HEK293 (cell line): Measurements from ENCODE around the gene SF3A1.

Experiments
- SCRT1 ChIP-seq: fragments of 450-650 bp; formaldehyde crosslinking; IDR thresholded peaks from 2 replicates; pipeline ENCODE4 v1.5.1; 2016; ENCODE audit warnings: missing biosample characterization, missing genetic modification characterization, borderline replicate concordance
- SP2 ChIP-seq: fragments of 450-650 bp; formaldehyde crosslinking; IDR thresholded peaks from 2 replicates; pipeline ENCODE4 v1.5.1; 2016; ENCODE audit warnings: missing biosample characterization, missing genetic modification characterization
- SP7 ChIP-seq: fragments of 450-650 bp; formaldehyde crosslinking; IDR thresholded peaks from 2 replicates; pipeline ENCODE4 v1.5.1; 2016; ENCODE audit warnings: missing biosample characterization, missing genetic modification characterization
- YY1 ChIP-seq: fragments of 450-650 bp; formaldehyde crosslinking; IDR thresholded peaks from 2 replicates; pipeline ENCODE4 v1.5.1; 2018; ENCODE audit warnings: missing biosample characterization, missing genetic modification characterization
- ZBTB20 ChIP-seq: fragments of 450-650 bp; formaldehyde crosslinking; IDR thresholded peaks from 2 replicates; pipeline ENCODE4 v1.5.1; 2016; ENCODE audit warnings: missing biosample characterization, missing genetic modification characterization
- ZBTB7A ChIP-seq: fragments of 450-650 bp; formaldehyde crosslinking; IDR thresholded peaks from 2 replicates; pipeline ENCODE4 v1.5.1; 2016; ENCODE audit warnings: low read depth, missing biosample characterization, missing genetic modification characterization
- ZNF2 ChIP-seq: fragments of 450-650 bp; formaldehyde crosslinking; IDR thresholded peaks from 2 replicates; pipeline ENCODE4 v1.5.1; 2016; ENCODE audit warnings: missing biosample characterization, missing genetic modification characterization
- ZNF248 ChIP-seq: fragments of 450-650 bp; formaldehyde crosslinking; IDR thresholded peaks from 2 replicates; pipeline ENCODE4 v1.5.1; 2017; ENCODE audit warnings: missing biosample characterization, missing genetic modification characterization
- ZNF335 ChIP-seq: fragments of 450-650 bp; formaldehyde crosslinking; conservative IDR thresholded peaks from 2 replicates; pipeline ENCODE4 v1.5.1; 2016; ENCODE audit warnings: missing biosample characterization, missing genetic modification characterization
- ZNF571 ChIP-seq: fragments of 450-650 bp; formaldehyde crosslinking; IDR thresholded peaks from 2 replicates; pipeline ENCODE4 v1.5.0; 2017; ENCODE audit warnings: missing biosample characterization, missing genetic modification characterization
- ZNF623 ChIP-seq: fragments of 450-650 bp; formaldehyde crosslinking; IDR thresholded peaks from 2 replicates; pipeline ENCODE4 v1.5.1; 2016; ENCODE audit warnings: missing biosample characterization, missing genetic modification characterization
- ZNF747 ChIP-seq: fragments of 450-650 bp; formaldehyde crosslinking; IDR thresholded peaks from 2 replicates; pipeline ENCODE4 v1.5.1; 2016; ENCODE audit warnings: missing biosample characterization, missing genetic modification characterization
- ZNF76 ChIP-seq: fragments of 450-650 bp; formaldehyde crosslinking; IDR thresholded peaks from 2 replicates; pipeline ENCODE4; 2016; ENCODE audit warnings: low read depth, missing biosample characterization, missing genetic modification characterization, borderline replicate concordance
- TF ChIP-seq, protein P1 (sequence below): fragments of 450-650 bp; formaldehyde crosslinking; conservative IDR thresholded peaks from 2 replicates; pipeline ENCODE4 v1.5.1; 2016; ENCODE audit warnings: low read depth, missing biosample characterization, missing genetic modification characterization
- TF ChIP-seq, protein P2 (sequence below): fragments of 450-650 bp; formaldehyde crosslinking; IDR thresholded peaks from 2 replicates; pipeline ENCODE4 v1.5.1; 2016; ENCODE audit warnings: missing biosample characterization, missing genetic modification characterization, low read depth
- TF ChIP-seq, protein P3 (sequence below): fragments of 450-650 bp; formaldehyde crosslinking; IDR thresholded peaks from 2 replicates; pipeline ENCODE4 v1.5.1; 2016; ENCODE audit warnings: missing biosample characterization, missing genetic modification characterization
- TF ChIP-seq, protein P4 (sequence below): fragments of 450-650 bp; formaldehyde crosslinking; IDR thresholded peaks from 2 replicates; pipeline ENCODE4 v1.5.1; 2016; ENCODE audit warnings: missing biosample characterization, missing genetic modification characterization
- TF ChIP-seq, protein P5 (sequence below): fragments of 450-650 bp; formaldehyde crosslinking; IDR thresholded peaks from 2 replicates; pipeline ENCODE4 v1.5.1; 2016; ENCODE audit warnings: missing biosample characterization, missing genetic modification characterization
- TF ChIP-seq, protein P6 (sequence below): sonication (generic); formaldehyde crosslinking; IDR thresholded peaks from 2 replicates; pipeline ENCODE4 v1.8.1; 2022; ENCODE audit warnings: mild to moderate bottlenecking, moderate library complexity, missing genetic modification reagents
- TF ChIP-seq, protein P7 (sequence below): fragments of 450-650 bp; formaldehyde crosslinking; conservative IDR thresholded peaks from 2 replicates; pipeline ENCODE4 v1.5.1; 2016; ENCODE audit warnings: low read depth, missing biosample characterization, missing genetic modification characterization

The SF3A1 gene

DNA sequence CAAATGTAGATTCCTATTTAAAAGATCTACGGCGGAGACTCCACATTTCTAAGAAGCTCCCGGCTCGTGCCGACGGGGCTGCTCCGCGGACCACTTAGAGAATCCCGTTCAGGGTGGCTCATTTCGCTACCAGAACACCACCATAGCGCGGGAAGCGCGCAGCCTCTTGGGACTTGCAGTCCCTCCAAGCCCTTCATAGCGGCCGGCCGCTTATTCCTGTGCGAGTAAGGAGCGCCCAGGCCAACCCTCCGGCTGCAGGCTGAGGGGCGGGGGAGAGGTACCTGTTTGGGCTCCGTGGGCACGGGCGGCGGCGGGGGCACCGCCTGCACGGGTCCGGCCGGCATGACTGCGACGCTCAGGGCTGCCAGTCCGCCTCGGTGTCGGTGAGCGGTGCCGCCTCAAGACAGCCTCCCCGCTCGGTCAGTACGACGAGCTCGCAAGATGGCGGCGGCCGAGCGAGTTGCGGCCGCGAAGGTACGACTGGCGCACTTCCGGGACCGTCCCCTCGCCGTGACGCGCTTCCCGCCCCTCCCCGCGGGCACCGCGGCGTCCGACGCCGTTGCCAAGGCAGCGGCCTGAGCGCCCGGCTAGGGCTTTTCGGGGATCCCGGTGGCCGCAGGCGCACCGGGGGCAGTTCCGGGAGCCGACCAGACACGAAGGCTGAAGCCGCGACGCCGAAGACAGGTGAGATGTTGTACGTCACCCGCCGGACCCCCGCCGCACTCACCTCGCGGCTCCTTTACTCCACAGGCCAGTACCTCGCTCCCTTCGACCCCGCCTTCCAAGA is at the start of gene SF3A1, which contains the start of gene CCDC157 (continued):
- TF ChIP-seq, protein P1, sequence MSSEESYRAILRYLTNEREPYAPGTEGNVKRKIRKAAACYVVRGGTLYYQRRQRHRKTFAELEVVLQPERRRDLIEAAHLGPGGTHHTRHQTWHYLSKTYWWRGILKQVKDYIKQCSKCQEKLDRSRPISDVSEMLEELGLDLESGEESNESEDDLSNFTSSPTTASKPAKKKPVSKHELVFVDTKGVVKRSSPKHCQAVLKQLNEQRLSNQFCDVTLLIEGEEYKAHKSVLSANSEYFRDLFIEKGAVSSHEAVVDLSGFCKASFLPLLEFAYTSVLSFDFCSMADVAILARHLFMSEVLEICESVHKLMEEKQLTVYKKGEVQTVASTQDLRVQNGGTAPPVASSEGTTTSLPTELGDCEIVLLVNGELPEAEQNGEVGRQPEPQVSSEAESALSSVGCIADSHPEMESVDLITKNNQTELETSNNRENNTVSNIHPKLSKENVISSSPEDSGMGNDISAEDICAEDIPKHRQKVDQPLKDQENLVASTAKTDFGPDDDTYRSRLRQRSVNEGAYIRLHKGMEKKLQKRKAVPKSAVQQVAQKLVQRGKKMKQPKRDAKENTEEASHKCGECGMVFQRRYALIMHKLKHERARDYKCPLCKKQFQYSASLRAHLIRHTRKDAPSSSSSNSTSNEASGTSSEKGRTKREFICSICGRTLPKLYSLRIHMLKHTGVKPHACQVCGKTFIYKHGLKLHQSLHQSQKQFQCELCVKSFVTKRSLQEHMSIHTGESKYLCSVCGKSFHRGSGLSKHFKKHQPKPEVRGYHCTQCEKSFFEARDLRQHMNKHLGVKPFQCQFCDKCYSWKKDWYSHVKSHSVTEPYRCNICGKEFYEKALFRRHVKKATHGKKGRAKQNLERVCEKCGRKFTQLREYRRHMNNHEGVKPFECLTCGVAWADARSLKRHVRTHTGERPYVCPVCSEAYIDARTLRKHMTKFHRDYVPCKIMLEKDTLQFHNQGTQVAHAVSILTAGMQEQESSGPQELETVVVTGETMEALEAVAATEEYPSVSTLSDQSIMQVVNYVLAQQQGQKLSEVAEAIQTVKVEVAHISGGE (tag by site-specific recombination): peak; percentile 95
- TF ChIP-seq, protein P2, sequence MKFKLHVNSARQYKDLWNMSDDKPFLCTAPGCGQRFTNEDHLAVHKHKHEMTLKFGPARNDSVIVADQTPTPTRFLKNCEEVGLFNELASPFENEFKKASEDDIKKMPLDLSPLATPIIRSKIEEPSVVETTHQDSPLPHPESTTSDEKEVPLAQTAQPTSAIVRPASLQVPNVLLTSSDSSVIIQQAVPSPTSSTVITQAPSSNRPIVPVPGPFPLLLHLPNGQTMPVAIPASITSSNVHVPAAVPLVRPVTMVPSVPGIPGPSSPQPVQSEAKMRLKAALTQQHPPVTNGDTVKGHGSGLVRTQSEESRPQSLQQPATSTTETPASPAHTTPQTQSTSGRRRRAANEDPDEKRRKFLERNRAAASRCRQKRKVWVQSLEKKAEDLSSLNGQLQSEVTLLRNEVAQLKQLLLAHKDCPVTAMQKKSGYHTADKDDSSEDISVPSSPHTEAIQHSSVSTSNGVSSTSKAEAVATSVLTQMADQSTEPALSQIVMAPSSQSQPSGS (tag by site-specific recombination): no peak
- TF ChIP-seq ZNF571 (no peak), ZNF2 (tag by site-specific recombination) (peak; percentile 85), ZNF248 (tag by site-specific recombination) (no peak), SP2 (peak; percentile 71), ZBTB20 (peak; percentile 83; the same call in 1 of the 2 replicates), ZNF76 (tag by site-specific recombination) (peak; percentile 90), ZNF747 (no peak), ZBTB7A (0 out of 2 replicates have a peak, but pooled peaks have one; percentile 31), ZNF335 (tag by site-specific recombination) (peak; percentile 84), ZNF623 (tag by site-specific recombination) (no peak), SP7 (tag by site-specific recombination) (peak; percentile 77), SCRT1 (tag by site-specific recombination) (no peak), YY1 (tag by site-specific recombination) (peak; percentile 96)
- TF ChIP-seq, protein P3, sequence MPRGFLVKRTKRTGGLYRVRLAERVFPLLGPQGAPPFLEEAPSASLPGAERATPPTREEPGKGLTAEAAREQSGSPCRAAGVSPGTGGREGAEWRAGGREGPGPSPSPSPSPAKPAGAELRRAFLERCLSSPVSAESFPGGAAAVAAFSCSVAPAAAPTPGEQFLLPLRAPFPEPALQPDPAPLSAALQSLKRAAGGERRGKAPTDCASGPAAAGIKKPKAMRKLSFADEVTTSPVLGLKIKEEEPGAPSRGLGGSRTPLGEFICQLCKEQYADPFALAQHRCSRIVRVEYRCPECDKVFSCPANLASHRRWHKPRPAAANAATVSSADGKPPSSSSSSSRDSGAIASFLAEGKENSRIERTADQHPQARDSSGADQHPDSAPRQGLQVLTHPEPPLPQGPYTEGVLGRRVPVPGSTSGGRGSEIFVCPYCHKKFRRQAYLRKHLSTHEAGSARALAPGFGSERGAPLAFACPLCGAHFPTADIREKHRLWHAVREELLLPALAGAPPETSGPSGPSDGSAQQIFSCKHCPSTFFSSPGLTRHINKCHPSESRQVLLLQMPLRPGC: 0 out of 2 replicates have a peak, but pooled peaks have one; percentile 11
- TF ChIP-seq, protein P4, sequence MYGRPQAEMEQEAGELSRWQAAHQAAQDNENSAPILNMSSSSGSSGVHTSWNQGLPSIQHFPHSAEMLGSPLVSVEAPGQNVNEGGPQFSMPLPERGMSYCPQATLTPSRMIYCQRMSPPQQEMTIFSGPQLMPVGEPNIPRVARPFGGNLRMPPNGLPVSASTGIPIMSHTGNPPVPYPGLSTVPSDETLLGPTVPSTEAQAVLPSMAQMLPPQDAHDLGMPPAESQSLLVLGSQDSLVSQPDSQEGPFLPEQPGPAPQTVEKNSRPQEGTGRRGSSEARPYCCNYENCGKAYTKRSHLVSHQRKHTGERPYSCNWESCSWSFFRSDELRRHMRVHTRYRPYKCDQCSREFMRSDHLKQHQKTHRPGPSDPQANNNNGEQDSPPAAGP (tag by site-specific recombination): peak; percentile 73; the same call in 1 of the 2 replicates
- TF ChIP-seq, protein P5, sequence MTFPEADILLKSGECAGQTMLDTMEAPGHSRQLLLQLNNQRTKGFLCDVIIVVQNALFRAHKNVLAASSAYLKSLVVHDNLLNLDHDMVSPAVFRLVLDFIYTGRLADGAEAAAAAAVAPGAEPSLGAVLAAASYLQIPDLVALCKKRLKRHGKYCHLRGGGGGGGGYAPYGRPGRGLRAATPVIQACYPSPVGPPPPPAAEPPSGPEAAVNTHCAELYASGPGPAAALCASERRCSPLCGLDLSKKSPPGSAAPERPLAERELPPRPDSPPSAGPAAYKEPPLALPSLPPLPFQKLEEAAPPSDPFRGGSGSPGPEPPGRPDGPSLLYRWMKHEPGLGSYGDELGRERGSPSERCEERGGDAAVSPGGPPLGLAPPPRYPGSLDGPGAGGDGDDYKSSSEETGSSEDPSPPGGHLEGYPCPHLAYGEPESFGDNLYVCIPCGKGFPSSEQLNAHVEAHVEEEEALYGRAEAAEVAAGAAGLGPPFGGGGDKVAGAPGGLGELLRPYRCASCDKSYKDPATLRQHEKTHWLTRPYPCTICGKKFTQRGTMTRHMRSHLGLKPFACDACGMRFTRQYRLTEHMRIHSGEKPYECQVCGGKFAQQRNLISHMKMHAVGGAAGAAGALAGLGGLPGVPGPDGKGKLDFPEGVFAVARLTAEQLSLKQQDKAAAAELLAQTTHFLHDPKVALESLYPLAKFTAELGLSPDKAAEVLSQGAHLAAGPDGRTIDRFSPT (tag by site-specific recombination): peak; percentile 70
- TF ChIP-seq, protein P6, sequence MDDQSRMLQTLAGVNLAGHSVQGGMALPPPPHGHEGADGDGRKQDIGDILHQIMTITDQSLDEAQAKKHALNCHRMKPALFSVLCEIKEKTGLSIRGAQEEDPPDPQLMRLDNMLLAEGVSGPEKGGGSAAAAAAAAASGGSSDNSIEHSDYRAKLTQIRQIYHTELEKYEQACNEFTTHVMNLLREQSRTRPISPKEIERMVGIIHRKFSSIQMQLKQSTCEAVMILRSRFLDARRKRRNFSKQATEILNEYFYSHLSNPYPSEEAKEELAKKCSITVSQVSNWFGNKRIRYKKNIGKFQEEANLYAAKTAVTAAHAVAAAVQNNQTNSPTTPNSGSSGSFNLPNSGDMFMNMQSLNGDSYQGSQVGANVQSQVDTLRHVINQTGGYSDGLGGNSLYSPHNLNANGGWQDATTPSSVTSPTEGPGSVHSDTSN (CRISPR knock-in tag): no peak; the same call in none of the 2 replicates
- TF ChIP-seq, protein P7, sequence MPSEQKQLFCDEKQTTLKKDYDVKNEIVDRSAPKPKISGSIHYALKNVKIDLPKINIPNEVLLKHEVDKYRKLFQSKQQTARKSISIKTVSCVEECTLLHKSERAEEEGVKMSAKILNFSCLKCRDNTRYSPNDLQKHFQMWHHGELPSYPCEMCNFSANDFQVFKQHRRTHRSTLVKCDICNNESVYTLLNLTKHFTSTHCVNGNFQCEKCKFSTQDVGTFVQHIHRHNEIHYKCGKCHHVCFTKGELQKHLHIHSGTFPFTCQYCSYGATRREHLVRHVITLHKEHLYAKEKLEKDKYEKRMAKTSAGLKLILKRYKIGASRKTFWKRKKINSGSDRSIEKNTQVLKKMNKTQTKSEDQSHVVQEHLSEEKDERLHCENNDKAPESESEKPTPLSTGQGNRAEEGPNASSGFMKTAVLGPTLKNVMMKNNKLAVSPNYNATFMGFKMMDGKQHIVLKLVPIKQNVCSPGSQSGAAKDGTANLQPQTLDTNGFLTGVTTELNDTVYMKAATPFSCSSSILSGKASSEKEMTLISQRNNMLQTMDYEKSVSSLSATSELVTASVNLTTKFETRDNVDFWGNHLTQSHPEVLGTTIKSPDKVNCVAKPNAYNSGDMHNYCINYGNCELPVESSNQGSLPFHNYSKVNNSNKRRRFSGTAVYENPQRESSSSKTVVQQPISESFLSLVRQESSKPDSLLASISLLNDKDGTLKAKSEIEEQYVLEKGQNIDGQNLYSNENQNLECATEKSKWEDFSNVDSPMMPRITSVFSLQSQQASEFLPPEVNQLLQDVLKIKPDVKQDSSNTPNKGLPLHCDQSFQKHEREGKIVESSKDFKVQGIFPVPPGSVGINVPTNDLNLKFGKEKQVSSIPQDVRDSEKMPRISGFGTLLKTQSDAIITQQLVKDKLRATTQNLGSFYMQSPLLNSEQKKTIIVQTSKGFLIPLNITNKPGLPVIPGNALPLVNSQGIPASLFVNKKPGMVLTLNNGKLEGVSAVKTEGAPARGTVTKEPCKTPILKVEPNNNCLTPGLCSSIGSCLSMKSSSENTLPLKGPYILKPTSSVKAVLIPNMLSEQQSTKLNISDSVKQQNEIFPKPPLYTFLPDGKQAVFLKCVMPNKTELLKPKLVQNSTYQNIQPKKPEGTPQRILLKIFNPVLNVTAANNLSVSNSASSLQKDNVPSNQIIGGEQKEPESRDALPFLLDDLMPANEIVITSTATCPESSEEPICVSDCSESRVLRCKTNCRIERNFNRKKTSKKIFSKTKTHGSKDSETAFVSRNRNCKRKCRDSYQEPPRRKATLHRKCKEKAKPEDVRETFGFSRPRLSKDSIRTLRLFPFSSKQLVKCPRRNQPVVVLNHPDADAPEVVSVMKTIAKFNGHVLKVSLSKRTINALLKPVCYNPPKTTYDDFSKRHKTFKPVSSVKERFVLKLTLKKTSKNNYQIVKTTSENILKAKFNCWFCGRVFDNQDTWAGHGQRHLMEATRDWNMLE (tag by site-specific recombination): peak; percentile 37; the same call in 1 of the 2 replicates
